Spleen (tissue), 11 donors: ENCODE measurements around the gene VAV1. TPM values are rescaled to one million over a fixed set of nuclear protein-coding genes. Genes with fewer than 3 reads are reported as not detected.
"Not testable (repeated sequence)": the region's sequence is repeated elsewhere in the genome, so short reads cannot be mapped to it uniquely, and the experiment has no call there.

ENCODE experiments used
- DNase-seq: peaks from one replicate; pipeline ENCODE4 v3.0.0-alpha.2; 2020
- H3K27ac ChIP-seq, 8 donors: fragments of 200-600 bp; sonication (generic) in 7 of 8; 1 replicate in 4 of 8; 2 replicates in 4 of 8; pipeline versions ENCODE4 v1.5.0 to v1.8.0; 2016 to 2021; ENCODE audit warnings: inconsistent platforms in 4 of 8, mild to moderate bottlenecking in 4 of 8, moderate library complexity in 1 of 8
- H3K27me3 ChIP-seq, 7 donors: fragments of 200-600 bp; sonication (generic) in 6 of 7; replicated peaks in 1 of 7; 1 replicate in 4 of 7; 2 replicates in 3 of 7; pipeline versions ENCODE4 v1.5.0 to v1.8.0; 2016 to 2021; ENCODE audit warnings: inconsistent platforms in 3 of 7, mild to moderate bottlenecking in 1 of 7
- H3K36me3 ChIP-seq, 6 donors: fragments of 200-600 bp; sonication (generic) in 5 of 6; 1 replicate in 4 of 6; 2 replicates in 2 of 6; pipeline versions ENCODE4 v1.5.0 to v1.8.0; 2016 to 2021; ENCODE audit warnings: inconsistent platforms in 2 of 6
- H3K4me1 ChIP-seq, 6 donors: fragments of 200-600 bp; sonication (generic) in 5 of 6; 1 replicate in 3 of 6; 2 replicates in 3 of 6; pipeline versions ENCODE4 v1.5.0 to v1.8.0; 2016 to 2021; ENCODE audit warnings: inconsistent platforms in 3 of 6
- H3K4me3 ChIP-seq, 8 donors: fragments of 200-600 bp; sonication (generic) in 7 of 8; 1 replicate in 4 of 8; 2 replicates in 4 of 8; pipeline versions ENCODE4 v1.5.0 to v1.8.0; 2016 to 2021; ENCODE audit warnings: inconsistent platforms in 4 of 8, mild to moderate bottlenecking in 4 of 8, moderate library complexity in 2 of 8
- H3K9me3 ChIP-seq, 8 donors: fragments of 200-600 bp; sonication (generic) in 7 of 8; 1 replicate in 4 of 8; 2 replicates in 4 of 8; pipeline versions ENCODE4 v1.5.0 to v1.8.0; 2016 to 2021; ENCODE audit warnings: inconsistent platforms in 4 of 8
- CTCF ChIP-seq, 11 experiments: fragments of 200-600 bp in 7 of 11; fragments of 450-650 bp in 4 of 11; sonication (generic) in 4 of 11; IDR thresholded peaks in 8 of 11; conservative IDR thresholded peaks in 3 of 11; 1 replicate in 7 of 11; 2 replicates in 4 of 11; pipeline versions ENCODE4 v1.4.0 to v1.8.0; 2016 to 2021; ENCODE audit warnings: antibody characterized with exemption in 11 of 11, inconsistent platforms in 4 of 11, mild to moderate bottlenecking in 1 of 11
- POLR2A ChIP-seq, 3 donors: fragments of 450-650 bp; IDR thresholded peaks; one replicate each; pipeline ENCODE4 v1.5.1; 2017; ENCODE audit warnings: antibody characterized with exemption in 3 of 3, mild to moderate bottlenecking in 1 of 3
- POLR2AphosphoS5 ChIP-seq, 3 donors: sonication (generic); formaldehyde crosslinking; IDR thresholded peaks; one replicate each; pipeline ENCODE4 v1.5.1; 2017; ENCODE audit warnings: antibody characterized with exemption in 3 of 3
- WGBS, 5 donors: extraction: QIAGEN DNeasy Blood & Tissue Kit in 3 of 5; methylation state at CpG; one replicate each; pipeline versions ENCODE4 v1.1.5 to v1.1.7; 2013 to 2018; 5-methylcytosine and 5-hydroxymethylcytosine counted together
- intact Hi-C: fragments of 100-400 bp; cut with DNase I; formaldehyde crosslinking; loops from one replicate; pipeline ENCODE4 v1.15.0; 2023; ENCODE audit warnings: low total_unique reads
- polyA plus RNA-seq, 3 donors: library from polyadenylated mRNA; stranded (reverse); fragments of 200-250 nt; gene quantifications; one replicate each; pipeline ENCODE4 v1.2.1, GENCODE V29; 2013
- total RNA-seq, 7 donors: library from RNA; depleted of rRNA in 3 of 7; stranded (reverse); fragments of >200 nt in 3 of 7; fragmentation: NEBNext Ultra II Directional in 4 of 7; extraction: Animal tissue kit (Norgen Biotek cat#: 25700) in 4 of 7; gene quantifications; one replicate each; pipeline versions ENCODE4 v1.1.0 to v1.2.1, GENCODE V29; 2016 to 2021
- donor health status: healthy with polysubstance abuse.
- donor health status: DM: no; HTN: no; CAD: no; lungs with moderate emphysema.
- donor health status: DM: no; HTN: no; CAD: no.
- donor health status: Bipolar disorder and iron deficiency.
- donor health status: healthy.
- donor health status: DM: no; HTN: no; CAD: no.
- donor health status: DM: yes; HTN: yes; CAD: no.

The VAV1 gene
- total and polyA plus RNA-seq, 10 donors: 34.8 to 151 (median 83.1) TPM

- no peak overlapping the region for H3K4me3 ChIP-seq
- DNase-seq: no peak
- WGBS, 5 donors: 92 to 97% (median 94%) methylated on average over 11 to 15 of the region's 15 CpGs
Observed at GRCh38 chr19:6826281-6826920, 53.9 kb downstream of the VAV1 start.

GRCh38 chr19:6828306-6828697 lies 55.8 kb downstream of the VAV1 start:
- 82 to 93% (median 85%) methylated on average over 14 of the region's 14 CpGs for WGBS, 5 donors
- H3K27me3 ChIP-seq: peaks cover 0 to 4% (median 0%) of the 10 kb centered on the region in 7 donors
- no peaks in the 10 kb centered on the region for H3K9me3 ChIP-seq
- DNase-seq: no peak
- H3K4me1 ChIP-seq: peaks cover 0 to 18% (median 3%) of the 10 kb centered on the region in 6 donors
- H3K4me3 ChIP-seq: no peak overlapping the region
- H3K36me3 ChIP-seq: peaks cover 0 to 100% (median 93%) of the 10 kb centered on the region in 6 donors
- H3K27ac ChIP-seq: no peak overlapping the region
- TF ChIP-seq POLR2AphosphoS5 (IDR thresholded peaks at IDR 0.05): peak in 1 of 3 donors; percentile 49
- TF ChIP-seq POLR2A (IDR thresholded peaks at IDR 0.05): no peak
- no peak for TF ChIP-seq CTCF (IDR thresholded peaks at IDR 0.05 in 8 of 11, conservative IDR thresholded peaks at IDR 0.05 in 3 of 11)
- intact Hi-C loops: no loop called here

More at GRCh38 chr19:6826281-6826920, 53.9 kb downstream of the VAV1 start:
- Histone ChIP-seq H3K27me3 (peaks cover 0 to 4% (median 0%) of the 10 kb centered on the region in 7 donors), H3K36me3 (peaks cover 0 to 98% (median 90%) of the 10 kb centered on the region in 6 donors), H3K27ac (no peak overlapping the region), H3K4me1 (peaks cover 0 to 10% (median 3%) of the 10 kb centered on the region in 6 donors), H3K9me3 (no peaks in the 10 kb centered on the region)
- intact Hi-C loops: no loop called here
- TF ChIP-seq POLR2A (IDR thresholded peaks at IDR 0.05) (no peak), POLR2AphosphoS5 (IDR thresholded peaks at IDR 0.05) (peak in 1 of 3 donors; percentile 58), CTCF (IDR thresholded peaks at IDR 0.05 in 8 of 11, conservative IDR thresholded peaks at IDR 0.05 in 3 of 11) (no peak)

DNA sequence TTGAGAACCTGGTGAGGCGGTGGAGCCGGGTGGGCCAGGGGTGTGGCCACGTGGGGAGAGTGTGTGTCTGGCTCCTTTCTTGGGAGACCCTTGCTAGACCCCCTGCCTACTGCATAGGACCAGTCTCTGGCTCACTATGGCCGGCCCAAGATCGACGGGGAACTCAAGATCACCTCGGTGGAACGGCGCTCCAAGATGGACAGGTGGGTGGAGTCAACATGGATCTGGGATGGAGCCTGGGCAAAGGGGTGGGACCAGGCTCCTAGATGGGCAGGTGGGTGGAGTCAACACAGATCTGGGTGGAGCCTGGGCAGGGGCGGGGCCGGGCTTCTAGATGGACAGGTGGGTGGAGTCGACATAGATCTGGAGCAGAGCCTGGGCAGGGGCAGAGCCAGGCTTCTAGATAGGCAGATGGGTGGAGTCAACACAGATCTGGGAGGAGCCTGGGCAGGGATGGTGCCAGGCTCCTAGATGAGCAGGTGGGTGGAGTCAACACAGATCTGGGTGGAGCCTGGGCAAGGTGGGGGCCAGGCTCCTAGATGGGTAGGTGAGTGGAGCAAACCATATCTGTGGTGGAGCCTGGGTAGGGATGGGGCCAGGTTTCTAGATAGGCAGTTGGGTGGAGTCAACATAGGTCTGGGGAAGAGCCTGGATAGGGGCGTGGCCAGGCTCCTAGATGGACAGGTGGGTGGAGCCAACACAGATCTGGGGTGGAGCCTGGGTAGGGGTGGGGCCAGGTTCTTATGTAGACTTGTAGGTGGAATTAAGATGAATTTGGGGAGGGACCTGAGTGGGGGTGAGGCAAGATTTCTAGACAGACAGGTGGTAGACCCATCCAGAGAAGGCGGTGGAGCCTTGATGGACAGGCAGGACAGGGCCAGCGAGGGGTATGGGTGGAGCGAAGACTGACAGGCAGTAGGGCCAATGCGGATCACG lies 56.5 kb downstream of the VAV1 start:
- H3K27ac ChIP-seq: peak overlapping the region in 2 of 8 donors; percentile 6 to 34
- 78 to 89% (median 83%) methylated on average over 16 to 18 of the region's 18 CpGs for whole genome bisulfite sequencing, 5 donors

GRCh38 chr19:6829829-6830228 lies 57.3 kb downstream of the VAV1 start:
- WGBS, 5 donors: 94 to 96% (median 95%) methylated on average over 15 of the region's 15 CpGs
- intact Hi-C loops, H3K27me3 ChIP-seq, DNase-seq, H3K9me3 ChIP-seq, H3K4me3 ChIP-seq: not testable (repeated sequence)
- peaks cover 0 to 18% (median 3%) of the 10 kb centered on the region in 6 donors for H3K4me1 ChIP-seq
- H3K36me3 ChIP-seq: peaks cover 0 to 100% (median 90%) of the 10 kb centered on the region in 6 donors
- H3K27ac ChIP-seq: peak overlapping the region in 1 of 8 donors; percentile 49

More for the DNA sequence above, 56.5 kb downstream of the VAV1 start:
- H3K9me3 ChIP-seq: no peaks in the 10 kb centered on the region
- H3K27me3 ChIP-seq: peaks cover 0 to 4% (median 0%) of the 10 kb centered on the region in 7 donors
- H3K36me3 ChIP-seq: peaks cover 0 to 100% (median 95%) of the 10 kb centered on the region in 6 donors
- no peak for DNase-seq
- H3K4me3 ChIP-seq: no peak overlapping the region
- TF ChIP-seq CTCF (IDR thresholded peaks at IDR 0.05 in 8 of 11, conservative IDR thresholded peaks at IDR 0.05 in 3 of 11) (no peak), POLR2A (IDR thresholded peaks at IDR 0.05) (no peak), POLR2AphosphoS5 (IDR thresholded peaks at IDR 0.05) (no peak)
- H3K4me1 ChIP-seq: peaks cover 0 to 18% (median 3%) of the 10 kb centered on the region in 6 donors
- intact Hi-C loops: no loop called here

- 47 to 62% (median 58%) methylated on average over 9 of the region's 9 CpGs for WGBS, 5 donors
- H3K27me3 ChIP-seq, H3K4me3 ChIP-seq, intact Hi-C loops, H3K9me3 ChIP-seq, DNase-seq: not testable (repeated sequence)
- Histone ChIP-seq H3K4me1 (peaks cover 0 to 18% (median 3%) of the 10 kb centered on the region in 6 donors), H3K27ac (peak overlapping the region in 3 of 8 donors; percentile 36 to 49 (median 44)), H3K36me3 (peaks cover 0 to 100% (median 87%) of the 10 kb centered on the region in 6 donors)
Observed at GRCh38 chr19:6831084-6831483, 58.6 kb downstream of the VAV1 start.
